ENCODE data around the gene IPMK.

Gene IPMK

GRCh38 chr10:58143944-58144343 lies 123.8 kb downstream of the IPMK start:
- DNase-seq: no peak

Data from NCI-H1436 (cell line).